Testis (tissue), 2 donors: ENCODE data around the gene CHDH.

Source experiments
- CTCF ChIP-seq, 3 experiments: fragments of 450-650 bp in 2 of 3; fragments of 200-600 bp in 1 of 3; sonication (generic) in 1 of 3; IDR thresholded peaks; one replicate each; pipeline ENCODE4 v1.5.1; 2016 to 2019; ENCODE audit warnings: antibody characterized with exemption in 3 of 3, mild to moderate bottlenecking in 2 of 3, moderate library complexity in 1 of 3
- POLR2A ChIP-seq: fragments of 450-650 bp; IDR thresholded peaks from one replicate; pipeline ENCODE4 v1.6.1; 2017; ENCODE audit warnings: antibody characterized with exemption, mild to moderate bottlenecking, moderate library complexity

DNA sequence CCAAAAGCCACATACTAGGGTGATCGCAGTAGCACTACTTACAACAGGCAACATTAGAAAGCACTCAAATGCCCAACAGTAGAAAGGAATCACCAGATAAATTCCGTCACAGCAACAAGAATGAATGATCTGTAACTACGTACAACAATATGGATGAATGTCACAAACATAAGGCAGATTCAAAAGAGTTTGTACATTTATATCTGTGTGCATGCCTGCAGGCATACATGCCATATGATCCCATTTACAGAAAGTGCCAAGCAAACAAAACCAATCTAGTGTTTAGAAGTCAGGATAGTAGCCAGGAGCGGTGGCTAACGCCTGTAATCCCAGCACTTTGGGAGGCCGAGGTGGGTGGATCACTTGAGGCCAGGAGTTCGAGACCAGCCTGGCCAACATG, 3.7 kb upstream of the CHDH start:
- no peak for TF ChIP-seq CTCF (IDR thresholded peaks at IDR 0.05)
- no peak for TF ChIP-seq POLR2A
